Measurements from ENCODE around the gene FAF1. TPM values are rescaled to one million over a fixed set of nuclear protein-coding genes. Genes with fewer than 3 reads are reported as not detected.
"Not testable (repeated sequence)": the region's sequence is repeated elsewhere in the genome, so short reads cannot be mapped to it uniquely, and the experiment has no call there.

The FAF1 gene
- total RNA-seq (10 to 100 TPM; 47.4 to 58.3 TPM), polyA plus RNA-seq (ENCODE audit: insufficient read length in 6 of 6) (10 to 100 TPM; 49.3 to 56.2 (median 53.2) TPM)
- long read RNA-seq, donor 1, full-length matches to known transcripts = 8 of 8 reads
- long read RNA-seq, donor 1, partial matches to known transcripts = 0 of 8 reads
- long read RNA-seq, donor 1, other reads (novel, unspliced or antisense) = 0 of 8 reads
- long read RNA-seq, donor 2, full-length matches to known transcripts = 5 of 5 reads
- long read RNA-seq, donor 2, partial matches to known transcripts = 0 of 5 reads
- long read RNA-seq, donor 2, other reads (novel, unspliced or antisense) = 0 of 5 reads
- long read RNA-seq, donor 3, full-length matches to known transcripts = 4 of 4 reads
- long read RNA-seq, donor 3, partial matches to known transcripts = 0 of 4 reads
- long read RNA-seq, donor 3, other reads (novel, unspliced or antisense) = 0 of 4 reads
- long read RNA-seq, donor 4, partial matches to known transcripts = 0 of 3 reads
- long read RNA-seq, donor 4, other reads (novel, unspliced or antisense) = 3 of 3 reads
- long read RNA-seq, donor 5, full-length matches to known transcripts = 6 of 6 reads
- long read RNA-seq, donor 5, partial matches to known transcripts = 0 of 6 reads
- long read RNA-seq, donor 5, other reads (novel, unspliced or antisense) = 0 of 6 reads
- long read RNA-seq, donor 6, full-length matches to known transcripts = 4 of 4 reads
- long read RNA-seq, donor 6, partial matches to known transcripts = 0 of 4 reads
- long read RNA-seq, donor 6, other reads (novel, unspliced or antisense) = 0 of 4 reads
- long read RNA-seq, donor 7, full-length matches to known transcripts = 5 of 5 reads
- long read RNA-seq, donor 7, partial matches to known transcripts = 0 of 5 reads
- long read RNA-seq, donor 7, other reads (novel, unspliced or antisense) = 0 of 5 reads
- long read RNA-seq, donor 8, full-length matches to known transcripts = 9 of 9 reads
- long read RNA-seq, donor 8, partial matches to known transcripts = 0 of 9 reads
- long read RNA-seq, donor 8, other reads (novel, unspliced or antisense) = 0 of 9 reads
- long read RNA-seq, donor 9 = 0 reads
- long read RNA-seq, donor 10, full-length matches to known transcripts = 3 of 8 reads
- long read RNA-seq, donor 10, partial matches to known transcripts = 4 of 8 reads
- long read RNA-seq, donor 10, other reads (novel, unspliced or antisense) = 1 of 8 reads
- long read RNA-seq, donor 11, full-length matches to known transcripts = 5 of 10 reads
- long read RNA-seq, donor 11, partial matches to known transcripts = 5 of 10 reads
- long read RNA-seq, donor 11, other reads (novel, unspliced or antisense) = 0 of 10 reads
- long read RNA-seq, donor 12, full-length matches to known transcripts = 1 of 1 reads
- long read RNA-seq, donor 12, partial matches to known transcripts = 0 of 1 reads
- long read RNA-seq, donor 12, other reads (novel, unspliced or antisense) = 0 of 1 reads

- ATAC-seq = peak; percentile 98
- Histone ChIP-seq H3K36me3 (no peaks in the 10 kb centered on the region), H3K4me3 (peak within 1 kb of the TSS; percentile 57 to 66), H3K4me1 (peaks cover 12 to 22% of the 10 kb centered on the region in 2 donors), H3K27ac (peak within 1 kb of the TSS; percentile 75 to 87), H3K9me3 (no peaks in the 10 kb centered on the region), H3K27me3 (no peaks in the 10 kb centered on the region)
- intact Hi-C loops (cut with DNase I) = no loop called here
- peak; percentile 94 to 99 (median 98) for DNase-seq
- TF ChIP-seq, protein P1, sequence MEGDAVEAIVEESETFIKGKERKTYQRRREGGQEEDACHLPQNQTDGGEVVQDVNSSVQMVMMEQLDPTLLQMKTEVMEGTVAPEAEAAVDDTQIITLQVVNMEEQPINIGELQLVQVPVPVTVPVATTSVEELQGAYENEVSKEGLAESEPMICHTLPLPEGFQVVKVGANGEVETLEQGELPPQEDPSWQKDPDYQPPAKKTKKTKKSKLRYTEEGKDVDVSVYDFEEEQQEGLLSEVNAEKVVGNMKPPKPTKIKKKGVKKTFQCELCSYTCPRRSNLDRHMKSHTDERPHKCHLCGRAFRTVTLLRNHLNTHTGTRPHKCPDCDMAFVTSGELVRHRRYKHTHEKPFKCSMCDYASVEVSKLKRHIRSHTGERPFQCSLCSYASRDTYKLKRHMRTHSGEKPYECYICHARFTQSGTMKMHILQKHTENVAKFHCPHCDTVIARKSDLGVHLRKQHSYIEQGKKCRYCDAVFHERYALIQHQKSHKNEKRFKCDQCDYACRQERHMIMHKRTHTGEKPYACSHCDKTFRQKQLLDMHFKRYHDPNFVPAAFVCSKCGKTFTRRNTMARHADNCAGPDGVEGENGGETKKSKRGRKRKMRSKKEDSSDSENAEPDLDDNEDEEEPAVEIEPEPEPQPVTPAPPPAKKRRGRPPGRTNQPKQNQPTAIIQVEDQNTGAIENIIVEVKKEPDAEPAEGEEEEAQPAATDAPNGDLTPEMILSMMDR (IDR thresholded peaks at IDR 0.05) = peak; percentile 17 to 36
These were observed at the start of gene FAF1 for GRCh38 chr1:50959913-50960844. Gene FAF1, minus strand, starts transcription at chr1:50960267. Its CDS starts 456 bp downstream, at chr1:50959811.

DNA sequence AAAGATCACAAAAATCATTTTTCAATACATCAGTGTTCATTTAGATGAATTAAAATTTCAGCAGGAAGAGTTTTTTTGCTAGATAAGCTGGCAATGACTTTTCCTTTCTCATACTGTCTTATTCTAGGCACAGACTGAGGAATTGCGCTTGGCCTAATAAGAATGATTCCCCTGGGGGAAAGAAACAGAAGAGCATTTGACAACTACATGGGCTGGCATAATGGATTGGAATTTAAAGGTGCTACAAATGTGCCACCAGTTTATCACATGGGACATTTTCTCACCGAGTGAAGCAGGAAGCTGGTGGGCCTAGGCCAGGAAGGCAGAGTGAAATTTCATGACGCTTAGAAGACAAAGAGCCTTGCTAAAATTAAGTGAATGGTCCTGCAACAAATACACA lies 49.3 kb upstream of the FAF1 start:
- TF ChIP-seq, protein P1 (IDR thresholded peaks at IDR 0.05) = no peak
- Histone ChIP-seq H3K27me3 (no peaks in the 10 kb centered on the region), H3K9me3 (peaks cover 0 to 4% of the 10 kb centered on the region in 2 donors), H3K27ac (no peak overlapping the region), H3K4me3 (no peak overlapping the region), H3K36me3 (no peaks in the 10 kb centered on the region), H3K4me1 (no peaks in the 10 kb centered on the region)
- intact Hi-C loops (cut with DNase I) = no loop called here
- DNase-seq = no peak
- no peak for ATAC-seq

- intact Hi-C loops (cut with DNase I); ATAC-seq; H3K9me3 ChIP-seq; H3K27me3 ChIP-seq; DNase-seq; H3K4me3 ChIP-seq; H3K4me1 ChIP-seq; H3K36me3 ChIP-seq; H3K27ac ChIP-seq: not testable (repeated sequence)
These were observed 45.5 kb upstream of the FAF1 start for GRCh38 chr1:51005549-51005948.

GRCh38 chr1:51002516-51002915 lies 42.4 kb upstream of the FAF1 start:
- Histone ChIP-seq H3K27ac (no peak overlapping the region), H3K4me1 (no peaks in the 10 kb centered on the region), H3K4me3 (no peak overlapping the region), H3K27me3 (no peaks in the 10 kb centered on the region), H3K9me3 (no peaks in the 10 kb centered on the region), H3K36me3 (no peaks in the 10 kb centered on the region)
- intact Hi-C loops (cut with DNase I) = no loop called here
- DNase-seq = no peak
- TF ChIP-seq, protein P1 (IDR thresholded peaks at IDR 0.05) = no peak
- no peak for ATAC-seq
